ELF-1 (cell line): ENCODE results near the gene WWC1.

ENCODE experiments used
- DNase-seq: peaks from one replicate; pipeline ENCODE4 v3.0.0-alpha.2; 2016; ENCODE audit warnings: low read depth, low spot score

WWC1 gene

DNA sequence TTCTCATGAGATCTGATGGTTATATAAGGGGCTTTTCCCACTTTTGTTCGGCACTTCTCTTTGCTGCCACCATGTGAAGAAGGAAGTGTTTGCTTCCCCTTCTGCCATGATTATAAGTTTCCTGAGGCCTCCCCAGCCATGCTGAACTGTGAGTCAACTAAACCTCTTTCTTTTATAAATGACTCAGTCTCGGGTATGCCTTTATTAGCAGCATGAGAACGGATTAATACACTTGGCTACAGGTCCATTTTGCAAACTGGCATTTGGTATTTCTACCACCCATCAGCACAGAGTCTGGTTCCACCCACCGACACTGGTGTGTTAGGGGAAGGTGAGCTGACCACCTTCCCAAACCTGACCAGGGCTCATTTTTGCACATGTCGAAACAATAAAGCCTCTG is 146.9 kb downstream of the WWC1 start:
- DNase-seq = no peak

- no peak for DNase-seq
These were observed 152.1 kb downstream of the WWC1 start for GRCh38 chr5:168443533-168443932.

- no peak for DNase-seq
These were observed 152.7 kb downstream of the WWC1 start for GRCh38 chr5:168443950-168444700.

GRCh38 chr5:168446983-168447619 is 155.7 kb downstream of the WWC1 start:
- DNase-seq = no peak

GRCh38 chr5:168447808-168448207 is 156.4 kb downstream of the WWC1 start:
- DNase-seq = no peak

DNA sequence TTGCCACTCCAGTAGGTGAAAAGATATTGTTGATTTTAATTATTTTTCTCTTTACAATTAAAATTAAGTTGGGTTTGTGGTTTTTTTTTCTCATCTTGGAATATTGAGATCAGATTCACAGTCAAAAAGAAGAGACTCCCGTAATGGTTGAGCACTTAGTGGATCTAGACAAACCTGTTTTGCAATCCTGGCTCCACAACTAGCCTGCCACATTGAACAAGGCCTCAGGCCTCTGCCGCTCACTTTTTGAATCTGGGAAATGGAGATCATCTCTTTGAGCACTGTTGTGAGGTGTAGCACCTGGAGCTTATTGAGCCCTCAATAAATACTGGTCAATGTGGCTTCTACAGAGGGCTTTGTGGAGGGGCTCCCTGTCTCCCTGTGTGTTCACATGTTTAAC is 157.7 kb downstream of the WWC1 start:
- DNase-seq = peak; percentile 64

DNA sequence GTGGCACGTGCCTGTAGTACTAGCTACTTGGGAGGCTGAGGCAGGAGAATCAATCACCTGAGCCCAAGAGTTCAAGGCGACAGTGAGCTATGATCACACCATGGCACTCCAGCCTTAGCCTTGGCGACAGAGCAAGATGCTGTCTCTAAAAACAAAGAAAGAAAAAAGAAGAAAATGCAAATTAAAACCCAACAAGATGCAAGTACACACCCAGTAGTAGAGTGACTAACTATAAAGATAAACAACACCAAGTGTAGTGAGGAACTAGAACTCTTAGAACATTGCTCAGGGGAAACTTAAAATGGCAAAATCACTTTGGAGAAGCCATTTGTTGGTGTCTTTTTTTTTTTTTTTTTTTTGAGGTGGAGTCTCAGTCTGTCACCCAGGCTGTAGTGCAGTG is 160.1 kb downstream of the WWC1 start:
- DNase-seq = no peak

- no peak for DNase-seq
These were observed 163.8 kb downstream of the WWC1 start for GRCh38 chr5:168455201-168455600.

GRCh38 chr5:168457542-168457941 is 166.1 kb downstream of the WWC1 start:
- DNase-seq = no peak

- DNase-seq = no peak
These were observed 169.2 kb downstream of the WWC1 start for GRCh38 chr5:168460606-168461005.

DNA sequence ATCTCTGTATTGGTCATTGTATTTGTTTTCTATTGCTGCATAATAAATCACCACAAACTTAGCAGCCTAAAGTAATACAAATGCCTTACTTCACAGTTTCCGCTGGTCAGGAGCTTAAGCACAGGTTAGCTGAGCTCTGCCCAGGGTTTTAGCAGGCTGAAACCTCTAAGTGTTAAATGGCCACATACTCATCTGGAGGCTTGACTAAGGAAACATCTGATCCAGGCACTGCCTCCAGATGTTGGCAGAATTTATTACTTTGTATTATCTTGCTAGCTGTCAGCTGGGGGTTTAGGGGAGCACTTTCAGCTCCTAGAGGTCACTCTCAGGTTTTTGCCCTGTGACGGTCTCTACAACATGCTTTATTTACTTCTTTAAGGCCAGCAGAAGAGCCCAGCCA is 171.6 kb downstream of the WWC1 start:
- no peak for DNase-seq

- no peak for DNase-seq
These were observed 172.8 kb downstream of the WWC1 start for GRCh38 chr5:168464214-168464613.

DNA sequence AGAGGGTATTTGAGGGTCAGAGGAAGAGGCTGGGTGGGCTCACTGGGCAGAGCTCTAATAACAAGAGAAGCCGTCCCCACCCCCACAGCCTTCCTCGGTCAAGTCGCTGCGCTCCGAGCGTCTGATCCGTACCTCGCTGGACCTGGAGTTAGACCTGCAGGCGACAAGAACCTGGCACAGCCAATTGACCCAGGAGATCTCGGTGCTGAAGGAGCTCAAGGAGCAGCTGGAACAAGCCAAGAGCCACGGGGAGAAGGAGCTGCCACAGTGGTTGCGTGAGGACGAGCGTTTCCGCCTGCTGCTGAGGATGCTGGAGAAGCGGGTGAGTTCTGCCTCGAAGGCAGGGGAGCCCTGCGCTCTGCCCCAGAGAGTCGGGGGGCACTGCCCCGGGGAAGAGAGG is 173.2 kb downstream of the WWC1 start:
- no peak for DNase-seq

DNA sequence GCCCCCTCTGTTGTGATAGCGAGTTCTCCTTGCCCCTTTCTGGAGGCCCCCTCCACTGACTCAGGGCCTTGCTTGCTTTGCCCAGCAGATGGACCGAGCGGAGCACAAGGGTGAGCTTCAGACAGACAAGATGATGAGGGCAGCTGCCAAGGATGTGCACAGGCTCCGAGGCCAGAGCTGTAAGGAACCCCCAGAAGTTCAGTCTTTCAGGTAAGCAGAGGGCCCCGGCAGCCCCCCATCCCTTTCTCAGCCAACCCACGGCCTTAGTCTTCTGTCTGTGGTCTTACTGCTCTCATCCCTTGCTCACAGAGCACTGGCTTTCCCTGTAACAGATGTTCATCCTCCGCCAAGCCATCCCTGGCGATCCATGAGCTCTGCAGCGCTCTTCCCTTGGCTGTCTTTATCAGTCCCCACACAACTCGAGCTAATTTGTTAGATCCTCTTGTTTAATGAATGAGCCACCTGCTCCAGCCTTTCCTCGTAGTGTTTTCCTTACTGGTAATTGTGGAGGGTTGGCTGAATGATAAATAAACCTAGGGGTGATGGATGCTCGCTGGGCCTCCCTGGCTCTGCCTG is 176.4 kb downstream of the WWC1 start:
- no peak for DNase-seq

GRCh38 chr5:168468836-168469235 is 177.4 kb downstream of the WWC1 start:
- DNase-seq = no peak

DNA sequence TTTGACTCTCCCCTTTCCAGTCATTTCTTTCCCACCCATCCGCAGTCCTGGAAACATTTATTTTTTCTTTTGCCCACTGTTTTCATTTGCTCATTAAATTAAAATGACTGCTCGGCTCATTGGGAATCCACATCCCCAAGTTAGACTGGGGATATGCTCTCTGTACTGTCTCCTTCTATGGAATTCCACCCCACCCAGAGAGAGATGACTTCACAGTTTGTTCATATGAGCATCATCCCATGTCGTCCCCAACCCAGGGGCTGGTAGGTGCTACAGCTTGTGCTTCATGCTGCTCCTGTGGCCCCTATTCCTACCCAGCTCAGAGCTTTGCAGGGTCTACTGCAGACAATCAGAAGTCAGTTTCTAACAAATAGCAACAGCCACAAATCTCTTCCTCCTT is 178.4 kb downstream of the WWC1 start:
- DNase-seq = no peak

DNA sequence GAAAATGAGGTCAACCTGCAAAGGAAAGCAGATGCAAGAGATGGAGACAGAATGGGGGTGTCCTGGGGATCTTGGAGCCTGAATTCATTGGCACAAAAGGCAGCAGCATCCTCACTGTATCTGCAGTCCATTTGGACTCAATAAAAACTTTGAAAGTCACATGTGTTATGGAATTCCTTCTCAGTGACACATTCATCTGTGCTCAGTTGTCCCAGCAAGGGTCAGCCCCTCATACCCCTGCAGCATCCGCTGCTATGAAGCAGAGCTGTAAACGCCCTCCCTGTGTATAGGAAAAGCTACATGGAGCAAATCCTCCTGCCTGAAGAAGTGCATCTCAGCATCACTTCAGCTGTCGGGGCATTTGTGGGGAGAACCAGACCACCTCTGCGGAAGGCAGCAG is 180.3 kb downstream of the WWC1 start:
- DNase-seq = no peak

GRCh38 chr5:168472329-168472728 is 180.9 kb downstream of the WWC1 start:
- DNase-seq = peak; percentile 25

DNA sequence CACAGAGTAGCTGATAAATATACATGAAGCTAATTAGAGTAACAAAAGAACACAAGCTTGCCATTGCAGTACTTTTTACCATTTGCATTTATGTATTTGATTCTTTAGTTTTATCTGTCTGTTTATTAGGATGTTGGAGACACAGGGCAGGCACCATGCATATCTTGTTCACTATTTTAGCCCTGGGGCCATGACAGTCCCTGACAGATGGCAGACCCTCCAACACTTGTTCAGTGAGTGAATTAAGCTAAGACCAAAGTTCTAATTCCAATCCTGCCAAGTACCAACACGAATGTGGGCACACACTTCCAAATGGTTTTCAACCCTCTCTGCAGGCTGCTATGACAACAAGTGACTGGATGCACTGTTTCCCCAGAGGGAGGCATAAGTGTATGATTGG is 182.9 kb downstream of the WWC1 start:
- DNase-seq = no peak

DNA sequence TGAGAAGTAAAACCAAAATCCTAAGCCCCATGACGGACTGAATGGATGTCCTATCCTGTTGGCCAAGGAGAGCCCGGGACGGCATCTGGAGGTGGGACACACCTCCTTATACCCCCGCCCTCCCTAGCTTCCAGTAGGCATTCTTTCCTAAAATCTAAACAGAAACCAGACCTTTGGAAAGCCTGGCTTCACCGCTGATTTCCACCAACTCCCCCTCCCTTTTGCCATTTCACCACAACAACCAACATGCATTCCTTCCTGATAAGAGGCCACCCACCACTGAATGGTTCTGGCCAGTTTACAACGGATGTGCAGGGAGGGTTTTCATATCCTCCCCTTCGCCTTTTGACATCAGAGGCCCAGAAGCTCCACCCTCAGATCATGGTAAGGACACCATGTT is 185.6 kb downstream of the WWC1 start:
- peak; percentile 84 for DNase-seq

DNA sequence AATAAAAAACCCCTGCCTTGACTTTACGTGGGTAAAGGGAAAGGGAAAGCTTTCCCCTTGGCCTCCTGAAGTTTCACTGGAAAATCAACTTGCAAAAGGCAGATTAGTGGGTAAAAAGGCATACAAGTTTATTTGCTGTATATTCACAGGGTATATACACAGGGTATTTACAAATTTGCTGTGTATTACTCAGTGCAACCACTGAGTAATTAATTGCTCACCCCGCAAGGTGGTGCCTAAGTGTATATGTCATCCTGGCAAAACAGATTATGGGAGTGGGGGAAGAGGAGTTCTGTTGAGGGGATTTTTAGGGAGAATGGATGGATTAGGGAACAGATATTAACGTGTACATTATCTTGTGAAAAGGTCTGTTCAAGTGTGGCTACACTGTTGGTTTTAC is 187.7 kb downstream of the WWC1 start:
- no peak for DNase-seq

GRCh38 chr5:168480601-168481000 is 189.2 kb downstream of the WWC1 start:
- DNase-seq = no peak

- DNase-seq = peak; percentile 32
These were observed 189.9 kb downstream of the WWC1 start for GRCh38 chr5:168481330-168481788.
